KG1 (cell line): ENCODE data around the gene PIGO.

Experiments
- DNase-seq: peaks from one replicate; lab custom pipeline; 2025; lab: John Stamatoyannopoulos, UW

Gene PIGO

GRCh38 chr9:35106343-35106730 is 9.9 kb upstream of the PIGO start:
- no peak for DNase-seq

DNA sequence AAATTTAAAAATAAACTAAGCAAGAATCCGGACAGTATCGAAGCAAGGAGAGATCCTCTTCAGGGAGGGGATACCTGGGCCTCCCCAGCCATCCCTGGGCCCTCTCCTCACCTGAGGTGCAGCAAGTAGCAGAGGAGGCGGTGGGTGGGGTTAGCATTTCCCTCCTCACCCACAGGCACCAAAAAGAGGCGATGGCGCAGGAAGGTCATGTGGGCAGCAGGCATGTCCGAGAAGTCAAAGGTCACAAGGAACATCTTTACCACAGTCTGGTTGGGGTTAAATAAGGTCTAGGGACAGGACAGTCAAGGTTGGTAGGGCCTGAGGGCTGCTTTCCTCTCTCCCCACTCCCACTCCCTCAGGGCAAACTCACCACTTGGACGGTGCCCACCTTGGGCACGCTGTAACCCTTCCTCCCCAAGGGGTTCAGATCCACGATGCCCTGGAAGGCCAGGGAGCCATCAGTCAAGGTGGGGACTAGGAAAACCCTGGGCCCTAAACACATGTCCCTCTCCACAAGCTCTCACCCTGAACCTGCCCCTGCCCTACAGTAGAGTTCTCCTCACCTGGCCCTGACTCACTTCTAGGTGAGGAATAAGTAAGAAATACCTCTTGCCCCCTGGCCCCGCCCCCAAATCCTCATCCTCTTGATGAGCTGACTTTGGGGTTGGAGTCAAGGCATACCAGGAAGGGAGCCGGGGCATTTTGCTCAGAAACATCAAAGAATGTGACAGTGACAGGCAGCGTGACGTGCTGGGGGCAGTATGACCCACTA is 9.4 kb upstream of the PIGO start:
- no peak for DNase-seq

DNA sequence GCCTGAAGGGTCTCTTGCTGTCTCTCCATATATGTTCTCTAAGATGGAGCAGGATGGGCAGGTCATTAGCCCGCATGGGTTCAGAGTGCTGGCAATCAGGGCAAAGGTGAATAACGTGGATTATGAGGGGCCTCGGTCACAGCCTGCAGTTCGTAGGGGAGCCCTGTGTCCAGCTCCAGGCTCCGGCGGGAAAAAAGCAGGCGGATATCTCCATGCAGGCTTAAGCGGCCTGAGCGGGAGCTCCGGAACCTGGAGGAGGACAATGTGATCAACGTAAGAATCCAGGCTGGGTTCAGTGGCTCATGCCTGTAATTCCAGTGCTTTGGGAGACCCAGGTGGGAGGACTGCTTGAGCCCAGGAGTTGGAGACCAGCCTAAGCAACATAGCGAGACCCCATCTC is 8.7 kb upstream of the PIGO start:
- DNase-seq, result no peak

DNA sequence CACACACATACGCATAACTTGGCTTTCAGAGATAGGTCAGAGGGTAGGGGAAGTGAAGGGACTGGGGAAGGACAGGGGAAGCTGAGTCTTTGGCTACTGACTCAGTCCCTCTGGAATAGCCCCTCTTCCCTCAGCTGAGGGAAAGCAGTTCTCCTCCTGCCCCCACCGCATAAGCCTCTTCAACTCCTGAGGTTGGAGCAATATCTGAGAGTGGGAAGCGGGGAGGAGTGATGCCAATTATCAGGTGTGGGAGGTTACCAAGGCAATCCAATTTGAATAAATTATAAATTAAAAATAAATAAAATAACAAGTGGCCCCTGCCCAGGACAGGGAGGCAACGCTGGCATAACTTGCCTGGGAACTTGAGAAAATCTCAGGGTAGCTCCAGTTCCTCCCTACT is 8.2 kb upstream of the PIGO start:
- no peak for DNase-seq

DNA sequence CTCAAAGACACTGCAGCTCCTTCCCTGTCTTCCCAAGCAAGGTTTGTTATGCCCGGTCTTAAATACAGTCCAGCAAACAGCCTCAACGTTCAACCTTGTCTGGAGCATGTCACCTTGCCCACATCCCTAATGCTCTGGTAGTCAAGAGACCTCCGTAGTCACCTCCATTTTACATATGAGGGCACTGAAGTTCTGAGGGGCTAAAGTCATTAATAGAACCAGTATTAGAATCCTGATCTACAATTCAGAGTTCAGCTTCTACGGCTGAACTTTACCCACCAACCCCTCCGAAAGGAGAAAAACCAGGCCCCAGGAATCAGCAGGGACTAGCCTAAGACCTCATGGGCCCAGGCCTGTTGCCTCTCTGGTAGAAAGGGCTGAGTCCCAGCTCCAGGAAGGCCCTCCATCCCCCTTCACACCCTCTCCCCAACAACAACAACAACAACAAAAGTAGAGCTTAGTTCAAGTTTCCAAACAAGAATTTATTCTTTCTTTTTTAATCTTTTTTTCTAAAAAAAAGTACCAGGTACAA is 7.3 kb upstream of the PIGO start:
- DNase-seq, result no peak

DNA sequence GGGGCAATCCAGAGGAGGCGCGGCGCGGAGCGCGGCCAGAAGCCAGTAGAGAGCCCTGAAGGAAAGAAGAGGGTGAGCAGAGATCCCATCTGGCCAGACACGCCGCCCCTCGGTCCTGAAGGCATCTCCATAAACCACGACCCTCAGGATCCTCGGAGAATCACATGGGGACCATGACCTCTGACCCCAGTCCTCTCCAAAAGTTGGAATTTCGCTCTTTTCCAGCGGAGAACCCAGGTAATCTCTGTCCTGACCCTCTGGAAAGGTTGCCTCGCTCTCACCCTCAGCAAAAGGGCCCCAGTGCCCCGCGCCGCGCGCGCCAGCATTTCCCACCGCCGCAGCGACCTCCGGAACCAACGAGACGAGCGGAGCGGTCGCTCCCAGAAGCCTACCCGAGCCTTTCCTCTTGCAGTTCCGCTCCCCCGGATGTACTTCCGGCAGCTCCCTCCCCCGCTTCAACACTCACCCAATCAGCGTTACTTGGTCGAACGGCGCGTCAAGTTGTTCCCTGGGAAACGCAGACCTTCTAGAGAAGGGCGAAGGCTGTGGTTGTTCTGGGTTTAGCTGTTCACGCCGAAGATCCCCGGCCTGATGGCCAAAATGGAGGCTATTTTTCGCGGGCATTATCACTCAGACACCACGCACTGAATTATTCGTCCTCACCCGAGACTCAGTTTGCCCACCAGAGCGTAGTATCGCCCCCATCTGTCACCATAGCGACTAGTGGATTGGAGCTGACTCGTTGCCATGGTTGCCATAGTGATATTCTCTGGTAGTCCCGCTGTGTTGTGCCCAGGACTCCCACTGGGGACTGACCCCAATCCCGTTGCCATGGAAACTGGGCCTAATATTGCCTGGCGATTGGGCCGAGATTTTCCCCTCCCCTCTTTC is 6.6 kb upstream of the PIGO start, which contains the start of gene STOML2:
STOML2 (minus strand) TSS at position 363 of the 891 bp plus-strand sequence; CDS start at position 326, 37 bp downstream.
- DNase-seq, result peak; percentile 66

- no peak for DNase-seq
Measured at GRCh38 chr9:35102465-35102768, 6.0 kb upstream of the PIGO start.

- no peak for DNase-seq
Measured at GRCh38 chr9:35097573-35097972, 1.2 kb upstream of the PIGO start.

DNA sequence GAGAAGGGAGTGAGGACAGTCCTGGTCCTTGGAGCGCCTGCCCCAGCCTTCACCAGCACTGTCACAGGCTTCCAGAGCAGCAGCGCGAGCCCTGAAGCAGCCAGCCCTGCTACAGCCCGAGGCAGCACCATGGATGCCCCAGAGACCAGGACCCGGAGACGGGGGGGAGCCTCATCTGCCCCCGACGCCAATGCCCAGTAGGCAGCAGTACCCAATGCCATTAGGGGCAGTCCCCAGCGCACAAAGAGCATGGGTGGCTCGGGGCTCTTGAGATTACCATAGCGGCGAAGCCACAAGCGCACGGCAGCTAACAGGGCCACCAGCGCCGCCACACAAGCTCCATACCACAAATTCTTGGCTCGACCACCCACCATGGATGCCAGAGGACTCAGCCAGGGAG is 4.9 kb downstream of the PIGO start:
- DNase-seq, result no peak

DNA sequence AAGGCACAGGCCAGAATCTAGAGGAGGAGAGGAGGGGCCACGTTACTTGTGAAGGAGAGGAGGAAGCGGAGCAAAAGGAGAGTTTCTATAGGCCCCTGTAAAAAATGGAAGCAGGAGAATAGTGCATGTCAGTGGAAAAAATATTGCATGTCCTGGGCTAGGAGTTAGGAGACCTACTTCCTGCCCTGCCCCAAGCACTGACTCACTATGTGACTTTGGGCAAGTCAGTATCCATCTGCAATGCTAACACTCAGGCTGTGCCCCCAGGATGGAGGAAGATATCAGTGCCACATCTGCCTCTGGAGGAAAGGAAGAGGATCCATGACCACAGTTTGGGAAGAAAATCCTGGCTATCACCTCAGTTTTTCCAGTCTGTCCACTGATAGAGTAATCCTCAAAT is 7.0 kb downstream of the PIGO start:
- DNase-seq, result no peak

DNA sequence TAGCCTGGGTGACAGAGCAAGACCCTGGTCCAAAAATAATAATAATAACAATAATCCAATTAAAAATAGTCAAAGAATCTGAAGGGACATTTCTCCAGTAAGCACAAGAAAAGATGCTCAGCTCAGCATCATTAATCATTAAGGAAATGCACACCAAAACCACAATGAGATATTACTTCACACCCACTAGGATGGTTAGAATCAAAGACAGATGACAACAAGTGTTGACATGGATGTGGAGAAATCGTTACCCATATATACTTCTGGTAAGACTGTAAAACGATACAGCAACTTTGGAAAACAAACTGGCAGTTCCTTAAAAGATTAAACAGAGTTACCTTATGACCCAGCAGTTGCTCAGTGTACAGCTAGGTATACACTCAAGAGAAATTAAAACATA is 11.3 kb downstream of the PIGO start:
- DNase-seq, result no peak

DNA sequence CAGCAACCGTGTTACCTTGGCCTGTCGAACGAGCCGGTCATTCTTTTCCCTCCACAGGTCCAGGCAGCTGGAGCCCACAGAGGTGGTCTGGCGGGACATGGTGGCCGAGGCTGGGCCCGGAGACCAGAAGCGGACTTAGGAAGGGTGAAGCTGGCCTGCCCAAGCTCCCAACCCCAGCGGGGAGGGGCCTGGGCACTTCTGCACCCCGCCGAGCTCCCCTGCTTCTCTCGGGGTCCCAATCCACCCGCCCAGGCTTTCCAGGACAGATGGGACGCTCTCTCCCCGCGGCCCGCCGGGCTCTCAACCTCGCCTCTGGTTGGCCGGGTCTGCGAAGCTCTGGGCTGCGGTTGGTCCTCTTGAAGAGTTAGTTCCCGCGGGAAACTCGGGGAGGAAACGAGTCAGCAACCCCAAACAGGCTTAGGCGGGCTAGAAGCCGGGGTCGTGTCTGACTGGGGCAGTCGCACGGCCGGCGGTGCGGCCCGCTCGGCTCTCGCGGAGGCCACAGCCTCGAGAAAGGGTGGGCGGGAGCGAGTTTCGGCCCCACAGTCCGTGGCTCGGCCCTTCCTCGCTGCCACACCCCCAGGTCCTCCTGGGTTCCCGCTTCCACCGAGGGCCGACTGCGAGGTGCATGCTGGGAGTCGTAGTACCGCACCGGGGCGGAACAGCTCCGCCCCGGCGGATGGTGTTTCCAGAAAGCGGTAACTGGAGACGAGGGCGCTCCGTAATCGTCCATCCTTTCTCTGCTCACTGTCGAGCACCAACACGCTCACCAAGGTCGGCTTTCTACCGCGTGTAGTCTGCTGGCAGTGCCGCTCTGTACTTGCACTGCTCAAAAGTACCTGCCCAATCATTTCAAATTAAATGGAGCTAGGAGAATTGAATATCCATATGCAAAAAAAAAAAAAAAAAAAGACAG is 16.7 kb downstream of the PIGO start, which contains the start of gene FANCG:
FANCG (minus strand) TSS at position 517 of the 916 bp plus-strand sequence; CDS start at position 99, 418 bp downstream.
- peak; percentile 95 for DNase-seq

GRCh38 chr9:35079041-35079425 is 17.4 kb downstream of the PIGO start:
- DNase-seq, result no peak

- no peak for DNase-seq
Measured at GRCh38 chr9:35078066-35078465, 18.3 kb downstream of the PIGO start.

DNA sequence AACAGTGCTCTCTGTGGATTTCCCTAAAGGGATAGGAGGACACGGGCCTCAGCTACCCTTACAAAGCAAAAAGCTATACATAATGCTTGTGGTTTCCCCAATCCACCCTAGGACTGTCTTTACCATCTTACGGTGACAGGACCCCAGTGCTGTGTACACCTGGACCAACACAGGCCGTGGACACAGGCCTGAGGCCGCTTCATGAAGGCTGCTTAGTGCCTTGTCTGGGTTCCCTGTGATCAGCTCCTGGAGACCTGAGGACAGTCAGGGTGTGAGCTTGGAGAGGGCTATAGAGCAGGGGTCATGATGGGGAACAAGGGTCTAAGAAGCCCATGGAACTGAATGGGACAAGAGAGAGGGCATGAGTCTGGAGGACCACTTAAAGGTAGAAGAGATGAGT is 19.5 kb downstream of the PIGO start:
- no peak for DNase-seq

- DNase-seq, result no peak
Measured at GRCh38 chr9:35075358-35075757, 21.0 kb downstream of the PIGO start.

- DNase-seq, result no peak
Measured at GRCh38 chr9:35074791-35075190, 21.6 kb downstream of the PIGO start.

DNA sequence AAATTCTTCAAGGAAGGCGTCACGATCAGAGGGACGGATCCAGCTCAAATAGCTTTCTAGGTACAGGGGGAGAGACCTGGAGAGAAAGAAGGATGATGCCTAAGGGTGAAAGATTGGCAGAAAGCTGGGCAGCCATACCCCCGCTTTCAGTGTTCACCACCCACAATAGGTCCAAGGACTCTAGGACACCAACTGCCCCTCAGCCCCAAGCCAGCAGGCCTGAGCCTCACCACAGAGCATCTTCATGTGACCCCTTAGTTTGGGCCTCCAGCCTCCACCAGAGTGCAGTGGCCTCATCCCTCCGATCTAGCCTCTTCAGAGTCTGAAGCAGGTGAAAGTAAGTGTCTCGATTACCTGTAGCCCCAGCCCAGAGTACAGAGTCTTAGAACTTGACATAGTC is 22.2 kb downstream of the PIGO start:
- DNase-seq, result no peak

DNA sequence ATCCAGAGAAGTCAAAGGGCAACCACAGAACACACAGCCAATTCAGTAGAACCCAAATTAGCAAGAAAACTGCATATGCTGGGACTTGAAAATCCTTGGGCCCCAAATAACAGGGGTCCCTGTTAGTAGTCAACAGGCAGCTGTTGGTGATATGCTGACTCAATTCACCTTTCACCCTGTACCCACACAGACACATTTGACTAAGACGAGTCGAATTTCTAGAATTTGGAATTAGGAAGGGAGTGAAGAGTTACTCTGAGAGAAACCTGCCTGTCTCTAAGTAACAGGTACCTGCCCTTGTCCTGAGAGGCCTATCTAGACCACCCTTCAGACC is 23.1 kb downstream of the PIGO start:
- DNase-seq, result no peak

DNA sequence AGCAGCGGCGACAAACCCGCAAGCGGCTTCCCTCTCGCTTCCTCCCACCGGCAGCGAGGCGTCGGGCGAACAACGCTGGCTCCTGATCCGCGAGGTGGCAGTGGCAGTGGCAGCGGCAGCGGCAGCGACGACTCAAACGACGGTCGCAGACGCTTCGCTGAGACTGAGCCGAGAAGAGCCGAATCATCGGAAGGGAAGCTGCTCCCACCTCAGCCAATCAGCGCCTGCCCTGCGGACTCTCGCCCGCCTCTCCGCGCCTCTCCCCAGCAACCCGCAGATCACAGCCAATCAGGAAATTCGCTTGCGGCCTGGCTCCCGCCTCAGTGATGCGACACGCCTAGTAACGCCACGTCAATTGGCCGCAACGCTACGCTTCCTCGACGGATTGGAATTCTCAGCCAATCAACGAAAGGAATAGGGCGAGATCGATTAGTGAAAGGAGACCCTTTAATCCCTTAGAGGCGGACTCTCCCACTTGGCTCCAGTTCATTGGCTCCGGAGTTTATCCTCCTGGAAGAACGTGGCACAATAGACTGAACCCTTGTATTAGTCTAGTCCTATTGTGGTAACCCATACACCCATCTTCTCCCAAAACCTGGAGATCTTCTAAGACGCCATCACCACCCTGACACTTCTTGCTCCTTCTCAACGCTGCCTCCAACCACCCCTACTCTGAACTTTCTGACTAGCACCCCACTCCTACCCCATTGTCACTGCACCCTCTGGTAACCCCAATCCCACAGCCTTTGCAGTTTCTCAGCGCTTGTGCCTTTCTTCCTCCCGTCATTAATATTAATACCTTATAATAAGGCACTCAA is 23.7 kb downstream of the PIGO start, which contains the start of gene VCP:
VCP (minus strand) TSS at position 165 of the 818 bp plus-strand sequence. CDS start 272 bp downstream, outside the sequence.
- DNase-seq, result peak; percentile 94
